ENCODE measurements around the gene ZMYND15.
"Not testable (repeated sequence)": the region's sequence is repeated elsewhere in the genome, so short reads cannot be mapped to it uniquely, and the experiment has no call there.

The ZMYND15 gene

DNA sequence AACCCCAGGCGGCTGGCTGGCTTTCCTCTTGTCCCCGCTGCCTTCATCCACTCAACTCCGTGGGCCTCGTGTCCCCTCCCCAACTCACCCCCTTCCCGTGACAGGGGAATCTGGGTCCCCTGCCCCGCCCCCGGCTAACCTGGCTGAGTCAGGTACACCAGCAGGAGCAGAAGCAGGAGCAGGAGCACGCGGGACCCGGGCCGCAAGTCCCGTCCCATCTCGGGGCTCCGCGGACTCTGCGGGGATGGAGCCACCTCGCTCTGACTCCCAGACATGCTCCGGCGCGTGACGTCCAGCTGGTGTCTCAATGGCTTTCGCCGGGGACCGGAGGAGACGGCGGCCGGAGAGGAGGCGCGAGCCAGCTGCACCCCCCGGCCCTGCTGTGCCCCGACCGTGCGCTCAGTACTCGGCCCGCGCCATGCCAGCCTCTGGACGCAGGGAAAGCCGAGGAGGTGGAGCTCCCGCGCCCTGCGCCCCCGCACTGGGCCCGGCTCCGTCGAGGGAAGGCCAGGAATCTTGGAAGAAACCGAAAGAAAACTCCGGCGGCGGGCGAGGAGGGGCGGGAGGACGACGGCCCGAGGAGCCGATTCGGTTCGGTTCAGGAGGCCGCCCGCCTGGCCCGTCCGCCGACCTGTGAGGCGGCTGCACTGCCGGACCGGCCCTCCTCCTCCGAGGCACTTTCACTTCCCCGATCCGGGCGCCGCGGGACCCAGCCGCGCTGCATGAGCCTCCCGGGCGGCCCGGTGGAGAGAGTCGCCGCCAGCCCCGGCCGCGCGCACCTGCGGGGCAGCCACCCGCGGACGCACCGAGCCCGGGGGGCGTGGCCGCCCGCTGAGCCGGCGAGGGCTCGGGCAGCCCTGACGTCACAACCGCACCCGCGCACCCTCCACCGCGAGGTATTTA lies at the start of gene ZMYND15, which contains the start of gene CXCL16:
ZMYND15 (plus strand) TSS at position 712 of the 903 bp plus-strand sequence. CDS start 716 bp downstream, outside the sequence.
CXCL16 (minus strand) TSS at position 807 of the 903 bp plus-strand sequence; CDS start at position 218, 589 bp downstream.
- peak; percentile 24 to 33 for DNase-seq (ENCODE audit: low read depth in 1 of 2, low spot score in 1 of 2)

DNA sequence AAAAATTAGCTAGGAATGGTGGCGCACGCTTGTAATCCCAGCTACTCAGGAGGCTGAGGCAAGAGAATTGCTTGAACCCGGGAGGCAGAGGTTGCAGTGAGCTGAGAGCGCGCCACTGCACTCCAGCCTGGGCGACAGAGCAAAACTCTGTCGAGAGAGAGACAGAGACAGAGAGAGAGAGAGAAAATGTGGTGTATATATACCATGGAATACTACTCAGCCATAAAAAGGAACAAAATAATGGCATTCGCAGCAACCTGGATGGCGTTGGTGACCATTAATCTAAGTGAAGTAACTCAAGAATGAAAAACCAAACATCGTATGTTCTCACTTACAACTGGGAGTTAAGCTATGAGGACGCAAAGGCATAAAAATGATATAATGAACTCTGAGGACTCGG lies 49.8 kb upstream of the ZMYND15 start:
- not testable (repeated sequence) for DNase-seq (ENCODE audit: low read depth in 1 of 2, low spot score in 1 of 2)

GRCh38 chr17:4690745-4691144 lies 48.9 kb upstream of the ZMYND15 start:
- no peak for DNase-seq (ENCODE audit: low read depth in 1 of 2, low spot score in 1 of 2)

- DNase-seq (ENCODE audit: low read depth in 1 of 2, low spot score in 1 of 2) = no peak
Observed at GRCh38 chr17:4691686-4692085, 47.9 kb upstream of the ZMYND15 start.

DNA sequence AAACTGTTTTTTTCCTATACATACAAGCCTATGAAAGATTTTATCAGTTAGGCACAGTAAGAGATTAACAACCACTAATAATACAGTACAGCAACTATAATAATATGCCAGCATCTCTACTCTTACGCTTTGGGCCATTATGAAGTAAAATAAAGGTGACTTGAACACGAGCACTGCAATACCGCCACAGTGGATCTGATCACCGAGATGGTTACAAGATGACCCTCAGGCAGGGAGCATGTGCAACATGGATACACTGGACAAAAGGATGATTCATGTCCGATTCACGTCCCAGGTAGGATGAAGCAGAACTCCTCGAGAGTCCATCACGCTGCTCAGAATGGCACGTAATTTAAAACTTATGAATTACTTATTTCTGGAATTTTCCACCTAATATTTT lies 46.2 kb upstream of the ZMYND15 start:
- DNase-seq (ENCODE audit: low read depth in 1 of 2, low spot score in 1 of 2) = no peak

- no peak for DNase-seq (ENCODE audit: low read depth in 1 of 2, low spot score in 1 of 2)
Observed at GRCh38 chr17:4696437-4696805, 43.2 kb upstream of the ZMYND15 start.

DNA sequence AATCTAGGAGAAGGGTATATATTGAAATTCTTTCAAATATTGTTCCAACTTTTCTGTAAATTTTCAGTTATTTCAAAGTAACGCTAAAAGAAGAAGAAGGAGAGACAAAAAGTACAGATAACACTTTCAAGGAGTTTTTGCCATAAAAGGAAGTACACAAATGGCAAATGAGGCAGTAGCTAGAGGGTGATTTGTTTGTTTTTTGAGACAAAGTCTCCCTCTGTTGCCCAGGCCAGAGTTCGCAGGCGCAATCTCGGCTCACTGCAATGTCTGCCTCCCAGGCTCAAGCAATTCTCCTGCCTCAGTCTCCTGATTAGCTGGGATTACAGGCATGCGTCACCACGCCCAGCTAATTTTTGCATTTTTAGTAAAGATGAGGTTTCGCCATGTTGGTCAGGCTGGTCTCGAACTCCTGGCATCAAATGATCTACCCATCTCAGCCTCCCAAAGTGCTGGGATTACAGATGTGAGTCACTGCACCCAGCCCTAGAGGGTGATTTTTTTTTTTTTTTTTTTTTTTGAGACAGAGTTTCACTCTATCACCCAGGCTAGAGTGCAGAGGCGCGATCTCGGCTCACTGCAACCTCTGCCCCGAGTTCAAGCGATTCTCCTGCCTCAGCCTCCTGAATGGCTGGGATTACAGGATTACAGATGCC lies 40.1 kb upstream of the ZMYND15 start:
- not testable (repeated sequence) for DNase-seq (ENCODE audit: low read depth in 1 of 2, low spot score in 1 of 2)

DNA sequence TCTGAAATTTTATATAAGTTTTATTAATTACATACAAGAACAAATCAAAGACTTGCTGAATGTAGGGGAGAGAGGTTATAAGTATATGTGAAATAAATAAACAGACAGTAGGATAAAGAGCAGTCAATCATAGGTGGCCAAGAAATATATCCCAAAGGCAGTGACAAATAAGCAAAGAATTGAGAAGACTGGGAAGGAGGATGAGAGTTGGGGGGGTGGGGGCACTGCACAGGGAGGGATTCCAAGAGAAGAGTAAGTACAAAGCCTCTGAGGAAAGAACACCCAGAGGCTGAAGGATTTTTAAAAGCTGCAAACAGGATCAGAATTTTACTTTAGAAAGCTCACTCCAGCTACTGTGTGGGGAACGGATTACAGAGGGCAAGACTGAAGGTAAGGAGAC lies 38.5 kb upstream of the ZMYND15 start:
- no peak for DNase-seq (ENCODE audit: low read depth in 1 of 2, low spot score in 1 of 2)

DNA sequence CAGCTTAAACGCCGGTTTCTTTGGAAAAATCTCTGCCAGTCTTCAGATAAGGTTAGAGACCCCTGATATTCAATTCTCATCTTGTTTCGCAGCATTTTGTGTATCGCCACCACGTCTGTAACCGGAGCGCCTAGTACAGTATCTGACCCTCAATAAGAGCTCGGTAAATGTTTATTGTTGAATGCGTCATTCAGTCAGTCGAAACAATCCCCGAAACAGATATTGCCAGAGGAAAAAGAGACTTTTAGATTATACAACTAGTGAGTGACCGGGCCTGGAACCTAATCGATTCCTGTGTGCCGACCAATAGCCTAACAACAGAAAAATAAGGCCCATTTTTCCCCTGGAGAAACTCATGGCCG lies 36.3 kb upstream of the ZMYND15 start:
- no peak for DNase-seq (ENCODE audit: low read depth in 1 of 2, low spot score in 1 of 2)

DNA sequence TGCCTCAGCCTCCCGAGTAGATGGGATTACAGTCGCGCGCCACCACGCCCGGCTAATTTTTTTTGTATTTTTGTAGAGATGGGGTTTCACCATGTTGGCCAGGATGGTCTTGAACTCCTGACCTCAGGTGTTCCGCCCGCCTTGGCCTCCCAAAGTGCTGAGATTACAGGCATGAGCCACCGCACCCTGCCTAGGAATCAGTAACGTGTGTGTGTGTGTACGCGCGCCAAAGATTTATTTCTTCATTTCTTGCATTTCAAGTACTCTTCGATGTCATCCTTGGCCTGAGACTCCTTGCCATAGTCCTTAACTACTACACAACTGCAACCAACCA lies 35.1 kb upstream of the ZMYND15 start:
- DNase-seq (ENCODE audit: low read depth in 1 of 2, low spot score in 1 of 2) = not testable (repeated sequence)

GRCh38 chr17:4704991-4705390 lies 34.6 kb upstream of the ZMYND15 start:
- no peak for DNase-seq (ENCODE audit: low read depth in 1 of 2, low spot score in 1 of 2)

DNA sequence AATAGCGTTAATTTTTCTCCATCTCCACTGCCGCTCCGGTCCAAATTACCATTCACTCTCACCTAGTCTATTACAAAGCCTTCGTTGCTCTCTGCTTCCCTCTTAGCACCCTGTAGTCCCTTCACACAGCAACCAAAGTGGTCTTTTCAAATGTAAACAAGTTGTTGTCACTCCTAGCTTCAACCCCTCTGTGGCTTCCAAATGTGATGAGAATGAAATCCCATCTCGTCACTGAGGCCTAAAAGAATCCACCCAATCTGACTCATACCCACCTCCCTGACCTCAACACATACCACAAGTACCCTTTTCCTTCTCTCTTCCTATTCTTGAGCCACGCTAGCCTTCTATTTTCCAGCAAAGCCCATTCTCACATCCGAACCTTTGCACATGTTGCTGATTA lies 33.5 kb upstream of the ZMYND15 start:
- DNase-seq (ENCODE audit: low read depth in 1 of 2, low spot score in 1 of 2) = no peak

DNA sequence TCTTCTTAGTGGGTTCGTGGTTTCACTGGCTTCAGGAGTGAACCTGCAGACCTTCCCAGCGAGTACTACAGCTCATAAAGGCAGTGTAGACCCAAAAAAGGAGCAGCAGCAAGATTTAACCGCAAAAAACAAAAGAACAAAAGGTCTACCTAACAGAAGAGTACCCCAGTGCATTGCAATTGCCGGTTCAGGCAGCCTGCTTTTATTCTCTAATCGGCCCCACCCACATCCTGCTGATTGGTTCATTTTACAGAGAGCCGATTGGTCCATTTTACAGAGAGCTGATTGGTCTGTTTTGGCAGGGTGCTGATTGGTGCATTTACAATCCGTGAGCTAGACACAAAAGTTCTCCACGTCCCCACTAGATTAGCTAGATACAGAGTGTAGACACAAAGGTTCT lies 31.2 kb upstream of the ZMYND15 start:
- DNase-seq (ENCODE audit: low read depth in 1 of 2, low spot score in 1 of 2) = peak in 1 of 2 donors; percentile 20

GRCh38 chr17:4709794-4710692 lies 29.6 kb upstream of the ZMYND15 start, which contains the start of gene ARRB2:
Gene ARRB2, plus strand, starts transcription at chr17:4710632. Its CDS starts 90 bp downstream, at chr17:4710722.
- DNase-seq (ENCODE audit: low read depth in 1 of 2, low spot score in 1 of 2) = peak; percentile 95 to 98

DNA sequence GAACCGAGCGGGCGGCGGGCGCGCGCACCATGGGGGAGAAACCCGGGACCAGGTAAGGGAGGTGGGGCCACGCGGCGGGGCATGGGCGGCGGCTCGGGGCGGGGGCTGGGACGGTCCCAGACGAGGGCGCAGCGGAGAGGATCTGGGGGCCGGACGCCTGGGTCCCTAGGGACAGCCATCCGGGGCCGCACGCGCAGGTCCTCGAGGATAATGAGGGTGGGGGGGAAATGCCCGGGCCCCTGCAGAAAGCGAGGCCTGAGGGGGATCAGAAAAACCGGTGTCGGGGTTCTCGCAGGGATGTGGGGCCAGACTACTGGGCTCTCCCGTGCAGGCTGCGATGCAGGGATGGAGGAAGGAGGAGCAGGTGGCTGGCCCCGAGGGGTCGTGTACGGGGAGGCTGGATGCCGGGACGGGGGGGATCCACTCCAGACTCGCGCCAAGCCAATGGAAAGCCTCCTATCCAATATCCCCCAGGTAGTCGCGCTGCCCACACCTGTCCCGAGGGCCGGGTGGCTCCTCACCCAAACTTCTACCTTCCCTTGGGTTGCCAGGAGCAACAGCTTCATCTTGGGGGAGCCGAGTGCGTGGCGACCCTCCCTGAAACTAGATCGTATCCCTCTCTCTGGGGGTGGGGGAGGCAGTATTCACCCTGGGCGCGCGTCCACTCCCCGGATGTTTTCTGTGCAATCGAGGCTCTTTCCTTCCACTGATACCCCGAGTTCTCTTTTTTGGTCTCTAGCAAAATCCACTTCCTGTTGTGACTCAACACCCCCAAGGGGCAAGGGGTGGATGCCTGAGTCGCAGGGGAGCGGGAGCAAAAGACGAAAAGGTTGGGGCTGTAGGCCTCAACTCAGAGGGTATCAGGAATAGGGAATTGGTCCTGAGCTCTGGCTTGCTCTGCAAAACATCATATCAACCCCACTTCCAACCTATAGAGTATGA lies 28.7 kb upstream of the ZMYND15 start:
- peak in 1 of 2 donors; percentile 12 for DNase-seq (ENCODE audit: low read depth in 1 of 2, low spot score in 1 of 2)

- DNase-seq (ENCODE audit: low read depth in 1 of 2, low spot score in 1 of 2) = no peak
Observed at GRCh38 chr17:4711661-4712181, 27.9 kb upstream of the ZMYND15 start.

- no peak for DNase-seq (ENCODE audit: low read depth in 1 of 2, low spot score in 1 of 2)
Observed at GRCh38 chr17:4712526-4712925, 27.1 kb upstream of the ZMYND15 start.

DNA sequence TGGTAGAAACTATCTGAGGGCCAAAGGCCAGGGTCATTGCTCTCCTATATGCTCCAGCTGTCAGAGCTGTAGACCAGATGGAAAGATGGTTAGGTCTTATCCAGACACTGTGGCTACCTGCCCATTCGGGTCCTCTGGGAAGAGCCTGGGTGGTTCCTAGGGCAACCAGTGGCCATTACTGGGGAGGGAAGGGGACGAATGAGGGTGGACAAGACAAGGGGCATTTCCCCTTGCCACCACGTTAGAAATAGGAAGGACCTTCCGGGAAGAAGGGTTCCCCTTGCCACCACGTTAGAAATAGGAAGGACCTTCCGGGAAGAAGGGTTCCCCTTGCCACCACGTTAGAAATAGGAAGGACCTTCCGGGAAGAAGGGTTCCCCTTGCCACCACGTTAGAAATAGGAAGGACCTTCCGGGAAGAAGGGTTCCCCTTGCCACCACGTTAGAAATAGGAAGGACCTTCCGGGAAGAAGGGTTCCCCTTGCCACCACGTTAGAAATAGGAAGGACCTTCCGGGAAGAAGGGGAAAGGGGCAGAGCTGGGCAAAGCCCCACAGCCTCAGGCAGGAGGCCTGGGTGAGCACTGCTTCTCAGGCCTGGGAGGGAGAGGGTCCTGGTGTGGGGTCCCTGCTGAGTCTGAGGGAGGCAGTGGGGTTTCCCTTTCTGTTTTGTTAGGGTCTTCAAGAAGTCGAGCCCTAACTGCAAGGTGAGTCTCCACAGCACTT lies 25.1 kb upstream of the ZMYND15 start:
- not testable (repeated sequence) for DNase-seq (ENCODE audit: low read depth in 1 of 2, low spot score in 1 of 2)

DNA sequence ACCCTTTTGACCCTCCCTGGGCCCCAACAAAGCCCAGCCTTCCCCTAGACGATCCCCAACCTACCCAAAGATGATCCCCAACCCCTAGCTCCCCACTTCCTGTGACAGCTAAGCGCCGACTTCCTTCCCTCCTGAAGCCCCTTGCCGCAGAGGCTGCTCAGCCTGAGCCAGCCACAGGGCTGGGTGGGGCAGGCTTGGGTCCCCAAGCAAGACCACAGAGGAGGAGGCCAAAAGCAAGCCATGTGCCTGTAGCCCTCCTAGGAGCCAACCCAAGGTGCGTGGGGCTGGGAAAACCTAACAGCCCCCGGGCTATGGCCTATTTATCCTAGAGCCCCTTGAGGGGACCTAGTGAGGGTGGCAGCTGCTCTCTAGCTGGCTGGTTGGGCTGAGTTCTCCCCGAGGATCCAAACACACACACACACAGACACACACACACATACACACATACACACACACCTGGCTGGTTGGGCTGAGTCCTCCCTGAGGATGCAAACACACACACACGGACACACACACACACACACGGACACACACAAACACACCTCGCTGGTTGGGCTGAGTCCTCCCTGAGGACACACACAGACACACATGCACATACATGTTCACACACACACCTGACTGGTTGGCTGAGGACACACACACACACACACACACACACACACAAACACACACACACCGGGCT lies 24.4 kb upstream of the ZMYND15 start:
- DNase-seq (ENCODE audit: low read depth in 1 of 2, low spot score in 1 of 2) = no peak
